Suprapubic skin (tissue), 4 donors: Measurements from ENCODE around the gene FUOM. TPM values are rescaled to one million over a fixed set of nuclear protein-coding genes. Genes with fewer than 3 reads are reported as not detected.

Experiments used
- DNase-seq, 2 donors: peaks; one replicate each; pipeline ENCODE4 v3.0.0-alpha.2; 2019; ENCODE audit warnings: low spot score in 2 of 2
- H3K27ac ChIP-seq: fragments of 200-600 bp; sonication (generic); one replicate; pipeline ENCODE4 v1.5.1; 2019
- H3K27me3 ChIP-seq: fragments of 200-600 bp; sonication (generic); one replicate; pipeline ENCODE4 v1.5.1; 2019
- H3K36me3 ChIP-seq: fragments of 200-600 bp; sonication (generic); one replicate; pipeline ENCODE4 v1.5.1; 2019
- H3K4me1 ChIP-seq: fragments of 200-600 bp; sonication (generic); one replicate; pipeline ENCODE4 v1.5.1; 2019
- H3K4me3 ChIP-seq: fragments of 200-600 bp; sonication (generic); one replicate; pipeline ENCODE4 v1.5.1; 2019; ENCODE audit warnings: mild to moderate bottlenecking
- H3K9me3 ChIP-seq: fragments of 200-600 bp; sonication (generic); one replicate; pipeline ENCODE4 v1.5.1; 2019
- CTCF ChIP-seq, 2 donors: fragments of 200-600 bp in 1 of 2; fragments of 450-650 bp in 1 of 2; sonication (generic) in 1 of 2; IDR thresholded peaks; one replicate each; pipeline ENCODE4 v1.5.1; 2016 to 2019; ENCODE audit warnings: antibody characterized with exemption in 2 of 2, mild to moderate bottlenecking in 1 of 2, moderate library complexity in 1 of 2
- EP300 ChIP-seq: sonication (generic); formaldehyde crosslinking; IDR thresholded peaks from one replicate; pipeline ENCODE4 v1.6.1; 2017; ENCODE audit warnings: antibody characterized with exemption
- POLR2A ChIP-seq, 2 donors: fragments of 450-650 bp; IDR thresholded peaks; one replicate each; pipeline ENCODE4 v1.6.1; 2017; ENCODE audit warnings: antibody characterized with exemption in 2 of 2, mild to moderate bottlenecking in 2 of 2, moderate library complexity in 2 of 2
- POLR2AphosphoS5 ChIP-seq, 3 donors: sonication (generic); formaldehyde crosslinking; IDR thresholded peaks; one replicate each; pipeline ENCODE4 v1.6.1; 2017; ENCODE audit warnings: antibody characterized with exemption in 3 of 3
- WGBS: methylation state at CpG from one replicate; pipeline ENCODE4 v1.1.5; 2018; 5-methylcytosine and 5-hydroxymethylcytosine counted together
- total RNA-seq, 4 donors: library from RNA; depleted of rRNA; stranded (reverse); fragments of >200 nt; gene quantifications; one replicate each; pipeline ENCODE4 v1.1.0, GENCODE V29; 2016

Gene FUOM
- total RNA-seq, 4 donors from 2014 or later: 7.8 to 13.8 (median 11.7) TPM

DNA sequence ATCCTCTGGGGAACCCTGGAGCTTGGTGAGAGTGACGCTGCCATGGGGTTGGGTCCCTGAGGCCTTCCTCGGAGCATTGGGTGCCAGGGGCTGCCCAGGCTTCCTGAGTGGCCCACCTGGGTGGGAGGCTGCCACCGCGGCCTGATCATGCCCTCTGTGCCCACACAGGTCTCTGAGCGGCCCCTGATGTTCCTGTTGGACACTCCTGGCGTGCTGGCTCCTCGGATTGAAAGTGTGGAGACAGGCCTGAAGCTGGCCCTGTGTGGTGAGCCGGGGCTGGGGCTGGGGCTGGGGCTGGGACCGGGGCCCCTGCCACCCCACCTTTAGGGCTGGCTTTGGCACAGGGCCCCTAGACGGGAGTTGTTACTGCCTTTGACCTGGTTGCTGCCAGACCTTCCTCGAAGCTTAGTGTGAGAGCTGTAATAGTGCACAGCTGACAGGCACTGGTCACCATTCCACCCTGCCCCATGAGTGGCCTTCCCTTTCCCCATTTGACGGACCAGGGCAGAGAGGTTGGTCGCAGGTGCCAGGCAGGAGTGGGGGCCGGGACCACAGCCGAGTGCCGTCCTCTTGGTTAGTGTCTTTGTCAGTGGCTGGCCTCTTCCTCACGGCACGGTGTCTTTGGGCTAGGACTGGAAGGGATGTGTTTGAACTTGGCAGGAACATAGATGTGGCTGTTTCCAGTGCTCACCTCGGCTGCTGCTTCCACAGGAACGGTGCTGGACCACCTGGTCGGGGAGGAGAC lies 44.3 kb upstream of the FUOM start:
- H3K4me3 ChIP-seq: no peak overlapping the region
- H3K27ac ChIP-seq: no peak overlapping the region
- H3K36me3 ChIP-seq: peaks cover 69% of the 10 kb centered on the region
- WGBS: 97% methylated on average over 8 of the region's 21 CpGs
- no peaks in the 10 kb centered on the region for H3K4me1 ChIP-seq
- no peaks in the 10 kb centered on the region for H3K9me3 ChIP-seq
- peak in 1 of 2 donors; percentile 40 for DNase-seq
- TF ChIP-seq POLR2A (IDR thresholded peaks at IDR 0.05) (no peak), CTCF (IDR thresholded peaks at IDR 0.05) (no peak), POLR2AphosphoS5 (IDR thresholded peaks at IDR 0.05) (no peak), EP300 (no peak)
- no peaks in the 10 kb centered on the region for H3K27me3 ChIP-seq

DNA sequence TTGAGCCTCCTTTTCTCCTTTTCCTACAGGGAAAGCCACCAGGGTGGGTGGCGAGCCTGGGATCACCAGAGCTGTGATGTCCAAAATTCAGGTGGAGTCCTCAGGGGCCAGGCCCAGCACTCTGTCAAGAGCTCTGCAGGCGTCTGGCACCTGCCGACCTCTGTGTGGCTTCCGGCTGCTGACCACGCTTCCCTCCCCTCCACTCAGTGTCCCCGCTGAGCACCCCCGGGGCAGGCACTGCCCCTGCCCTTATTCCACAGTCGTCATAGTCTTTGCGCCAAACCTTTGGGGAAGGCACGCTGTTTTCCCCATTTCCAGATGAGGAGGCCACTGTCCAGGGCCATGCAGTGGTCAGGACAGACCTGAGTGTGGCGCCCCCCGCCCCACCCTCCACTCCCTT lies 43.7 kb upstream of the FUOM start:
- peaks cover 69% of the 10 kb centered on the region for H3K36me3 ChIP-seq
- no peaks in the 10 kb centered on the region for H3K9me3 ChIP-seq
- WGBS: 92% methylated on average over 10 of the region's 12 CpGs
- TF ChIP-seq CTCF (IDR thresholded peaks at IDR 0.05) (no peak), POLR2A (IDR thresholded peaks at IDR 0.05) (no peak), POLR2AphosphoS5 (IDR thresholded peaks at IDR 0.05) (no peak), EP300 (no peak)
- no peak overlapping the region for H3K27ac ChIP-seq
- no peak overlapping the region for H3K4me3 ChIP-seq
- H3K27me3 ChIP-seq: no peaks in the 10 kb centered on the region
- H3K4me1 ChIP-seq: no peaks in the 10 kb centered on the region
- peak; percentile 28 to 45 for DNase-seq

DNA sequence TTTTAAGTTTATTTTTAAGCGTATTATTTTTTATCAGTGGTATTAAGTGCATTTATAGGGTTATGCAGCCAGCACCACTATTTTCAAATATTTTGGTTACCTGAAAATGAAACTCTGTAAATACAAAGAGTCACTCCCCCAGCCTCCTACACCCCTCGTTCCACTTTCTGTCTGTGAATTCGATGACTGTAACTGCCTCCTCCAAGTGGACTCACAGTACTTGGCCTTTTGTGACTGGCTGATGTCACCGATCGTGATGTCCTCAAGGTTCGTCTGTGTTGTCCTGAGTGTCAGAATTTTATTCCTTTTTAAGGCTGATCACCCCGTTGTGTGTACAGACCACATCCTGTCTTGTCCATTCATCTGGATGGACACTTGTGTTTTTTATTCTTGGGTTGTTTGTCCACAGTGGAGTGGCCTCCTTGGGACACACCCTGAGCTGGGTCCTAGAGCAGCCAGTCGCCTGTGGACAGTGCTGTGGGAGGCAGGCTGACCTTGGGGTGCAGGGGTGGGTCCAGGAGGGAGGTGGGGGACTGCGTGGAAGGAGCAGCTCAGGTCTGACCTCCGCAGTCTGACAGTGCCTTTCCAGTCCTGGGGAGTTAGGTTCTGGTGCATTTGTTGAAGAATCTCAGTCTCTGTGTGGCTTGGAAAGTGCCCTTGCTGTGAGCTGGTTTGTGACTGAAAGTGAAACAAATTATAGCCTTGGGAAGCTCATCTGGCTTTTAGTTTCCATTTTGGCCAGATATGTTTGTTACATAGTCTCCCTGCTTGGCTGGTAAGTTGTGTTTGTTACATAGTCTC lies 43.0 kb upstream of the FUOM start:
- no peak for TF ChIP-seq CTCF (IDR thresholded peaks at IDR 0.05)
- no peak for TF ChIP-seq POLR2AphosphoS5 (IDR thresholded peaks at IDR 0.05)
- TF ChIP-seq EP300: no peak
- no peak for TF ChIP-seq POLR2A (IDR thresholded peaks at IDR 0.05)
- no peaks in the 10 kb centered on the region for H3K9me3 ChIP-seq
- H3K36me3 ChIP-seq: peaks cover 74% of the 10 kb centered on the region
- H3K27me3 ChIP-seq: no peaks in the 10 kb centered on the region
- no peaks in the 10 kb centered on the region for H3K4me1 ChIP-seq
- H3K4me3 ChIP-seq: no peak overlapping the region
- DNase-seq: peak in 1 of 2 donors; percentile 33
- 83% methylated on average over 9 of the region's 10 CpGs for WGBS
- no peak overlapping the region for H3K27ac ChIP-seq

GRCh38 chr10:133399123-133399601 lies 41.3 kb upstream of the FUOM start:
- peaks cover 14% of the 10 kb centered on the region for H3K4me1 ChIP-seq
- 96% methylated on average over 15 of the region's 19 CpGs for WGBS
- no peaks in the 10 kb centered on the region for H3K27me3 ChIP-seq
- no peaks in the 10 kb centered on the region for H3K9me3 ChIP-seq
- TF ChIP-seq POLR2AphosphoS5 (IDR thresholded peaks at IDR 0.05) (no peak), CTCF (IDR thresholded peaks at IDR 0.05) (no peak), EP300 (no peak), POLR2A (IDR thresholded peaks at IDR 0.05) (no peak)
- no peak overlapping the region for H3K27ac ChIP-seq
- H3K36me3 ChIP-seq: peaks cover 68% of the 10 kb centered on the region
- no peak overlapping the region for H3K4me3 ChIP-seq
- DNase-seq: peak in 1 of 2 donors; percentile 57

DNA sequence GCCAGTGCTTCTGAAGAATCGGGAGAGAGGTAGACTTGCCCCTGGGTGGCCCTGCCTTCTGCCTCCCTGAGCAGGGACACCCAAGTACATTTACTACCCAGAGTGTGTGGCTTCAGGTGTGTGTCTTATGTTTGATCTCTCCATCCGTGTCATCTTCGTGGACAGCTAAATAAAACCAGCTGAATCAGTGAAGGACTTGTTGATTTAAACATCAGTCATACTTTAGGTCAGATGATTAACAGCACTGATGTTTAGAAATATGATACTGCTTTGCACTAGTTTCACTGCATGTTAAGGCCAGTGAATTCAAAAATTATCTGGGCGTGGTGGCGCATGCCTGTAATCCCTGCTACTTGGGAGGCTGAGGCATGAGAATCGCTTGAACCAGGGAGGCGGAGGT lies 40.1 kb upstream of the FUOM start:
- TF ChIP-seq POLR2AphosphoS5 (IDR thresholded peaks at IDR 0.05) (no peak), POLR2A (IDR thresholded peaks at IDR 0.05) (no peak), EP300 (no peak), CTCF (IDR thresholded peaks at IDR 0.05) (no peak)
- H3K36me3 ChIP-seq: peaks cover 61% of the 10 kb centered on the region
- H3K27me3 ChIP-seq: no peaks in the 10 kb centered on the region
- H3K27ac ChIP-seq: no peak overlapping the region
- WGBS: 98% methylated on average over 7 of the region's 7 CpGs
- H3K4me3 ChIP-seq: no peak overlapping the region
- H3K4me1 ChIP-seq: peaks cover 18% of the 10 kb centered on the region
- H3K9me3 ChIP-seq: no peaks in the 10 kb centered on the region
- DNase-seq: no peak
